ENCODE data around the gene COMMD9. TPM values are rescaled to one million over a fixed set of nuclear protein-coding genes. Genes with fewer than 3 reads are reported as not detected.

COMMD9 gene
- total and polyA plus RNA-seq, 4 donors, result 22.9 to 50.8 (median 28.3) TPM

DNA sequence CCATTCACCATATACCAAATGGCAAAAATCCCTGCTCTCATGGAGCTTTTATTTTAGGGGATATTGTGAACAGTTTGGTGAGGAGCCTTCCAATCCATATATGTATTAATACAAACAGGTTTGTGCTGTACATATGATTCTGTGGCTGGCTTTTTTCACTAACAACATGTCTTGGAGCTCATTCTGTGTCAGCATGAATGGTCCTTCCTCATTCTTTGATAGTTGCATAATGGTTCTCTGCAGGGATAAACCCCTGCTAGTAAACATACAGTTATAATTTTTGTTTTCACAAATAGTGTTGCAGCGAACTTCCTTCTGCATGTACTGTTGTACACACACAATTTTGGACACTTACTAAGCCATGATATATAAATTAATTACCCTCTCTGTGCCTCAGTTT lies 15.1 kb upstream of the COMMD9 start:
- no peaks in the 10 kb centered on the region for H3K27me3 ChIP-seq (ENCODE audit: control insufficient read depth in 4 of 4, insufficient read depth in 4 of 4, low read length in 3 of 4)
- H3K36me3 ChIP-seq (ENCODE audit: control insufficient read depth in 4 of 4, insufficient read depth in 3 of 4, low read depth in 1 of 4, low read length in 3 of 4), result no peaks in the 10 kb centered on the region
- TF ChIP-seq, protein P1, sequence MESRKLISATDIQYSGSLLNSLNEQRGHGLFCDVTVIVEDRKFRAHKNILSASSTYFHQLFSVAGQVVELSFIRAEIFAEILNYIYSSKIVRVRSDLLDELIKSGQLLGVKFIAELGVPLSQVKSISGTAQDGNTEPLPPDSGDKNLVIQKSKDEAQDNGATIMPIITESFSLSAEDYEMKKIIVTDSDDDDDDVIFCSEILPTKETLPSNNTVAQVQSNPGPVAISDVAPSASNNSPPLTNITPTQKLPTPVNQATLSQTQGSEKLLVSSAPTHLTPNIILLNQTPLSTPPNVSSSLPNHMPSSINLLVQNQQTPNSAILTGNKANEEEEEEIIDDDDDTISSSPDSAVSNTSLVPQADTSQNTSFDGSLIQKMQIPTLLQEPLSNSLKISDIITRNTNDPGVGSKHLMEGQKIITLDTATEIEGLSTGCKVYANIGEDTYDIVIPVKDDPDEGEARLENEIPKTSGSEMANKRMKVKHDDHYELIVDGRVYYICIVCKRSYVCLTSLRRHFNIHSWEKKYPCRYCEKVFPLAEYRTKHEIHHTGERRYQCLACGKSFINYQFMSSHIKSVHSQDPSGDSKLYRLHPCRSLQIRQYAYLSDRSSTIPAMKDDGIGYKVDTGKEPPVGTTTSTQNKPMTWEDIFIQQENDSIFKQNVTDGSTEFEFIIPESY (IDR thresholded peaks at IDR 0.05), result no peak
- TF ChIP-seq FOXA1 (IDR thresholded peaks at IDR 0.05) (no peak), EGR1 (IDR thresholded peaks at IDR 0.05; ENCODE audit: low read depth in 2 of 2) (no peak), TAF1 (conservative IDR thresholded peaks at IDR 0.05) (no peak), JUND (IDR thresholded peaks at IDR 0.05) (no peak), RAD21 (IDR thresholded peaks at IDR 0.05) (no peak), REST (IDR thresholded peaks at IDR 0.05) (no peak), HNF4G (IDR thresholded peaks at IDR 0.05) (no peak), NR2F2 (IDR thresholded peaks at IDR 0.05) (no peak)
- TF ChIP-seq, protein P2, sequence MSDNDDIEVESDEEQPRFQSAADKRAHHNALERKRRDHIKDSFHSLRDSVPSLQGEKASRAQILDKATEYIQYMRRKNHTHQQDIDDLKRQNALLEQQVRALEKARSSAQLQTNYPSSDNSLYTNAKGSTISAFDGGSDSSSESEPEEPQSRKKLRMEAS (IDR thresholded peaks at IDR 0.05), result no peak
- WGBS, result 55% methylated on average over 1 of the region's 1 CpG
- H3K27ac ChIP-seq (ENCODE audit: low read depth in 1 of 2, low read length in 2 of 2), result no peak overlapping the region
- no peak overlapping the region for H3K4me3 ChIP-seq (ENCODE audit: low read depth in 1 of 3, low read length in 3 of 3)
- DNase-seq (ENCODE audit: low spot score), result no peak
- no peak overlapping the region for H3K9ac ChIP-seq (ENCODE audit: low read depth in 1 of 2, low read length in 2 of 2)
- H3K9me3 ChIP-seq (ENCODE audit: control insufficient read depth in 4 of 4, low read length in 3 of 4), result no peaks in the 10 kb centered on the region
- H3K4me1 ChIP-seq (ENCODE audit: control insufficient read depth in 4 of 4, insufficient read depth in 4 of 4, low read length in 3 of 4), result peaks cover 0 to 4% (median 0%) of the 10 kb centered on the region in 4 donors

GRCh38 chr11:36300650-36301049 lies 11.4 kb upstream of the COMMD9 start:
- H3K9me3 ChIP-seq (ENCODE audit: control insufficient read depth in 4 of 4, low read length in 3 of 4), result no peaks in the 10 kb centered on the region
- no peak for TF ChIP-seq RAD21 (IDR thresholded peaks at IDR 0.05)
- TF ChIP-seq, protein P1 (IDR thresholded peaks at IDR 0.05), result no peak
- no peak for TF ChIP-seq TAF1 (conservative IDR thresholded peaks at IDR 0.05)
- no peak for TF ChIP-seq NR2F2 (IDR thresholded peaks at IDR 0.05)
- no peak for TF ChIP-seq GABPA (IDR thresholded peaks at IDR 0.05 in 1 of 2, conservative IDR thresholded peaks at IDR 0.05 in 1 of 2)
- no peak for TF ChIP-seq JUND (IDR thresholded peaks at IDR 0.05)
- TF ChIP-seq, protein P3, sequence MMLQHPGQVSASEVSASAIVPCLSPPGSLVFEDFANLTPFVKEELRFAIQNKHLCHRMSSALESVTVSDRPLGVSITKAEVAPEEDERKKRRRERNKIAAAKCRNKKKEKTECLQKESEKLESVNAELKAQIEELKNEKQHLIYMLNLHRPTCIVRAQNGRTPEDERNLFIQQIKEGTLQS (IDR thresholded peaks at IDR 0.05), result no peak
- TF ChIP-seq REST (IDR thresholded peaks at IDR 0.05), result no peak
- no peak for DNase-seq (ENCODE audit: low spot score)
- whole genome bisulfite sequencing, result 23% methylated on average over 3 of the region's 3 CpGs
- no peak overlapping the region for H3K9ac ChIP-seq (ENCODE audit: low read depth in 1 of 2, low read length in 2 of 2)
- H3K36me3 ChIP-seq (ENCODE audit: control insufficient read depth in 4 of 4, insufficient read depth in 3 of 4, low read depth in 1 of 4, low read length in 3 of 4), result no peaks in the 10 kb centered on the region
- H3K4me3 ChIP-seq (ENCODE audit: low read depth in 1 of 3, low read length in 3 of 3), result no peak overlapping the region
- H3K27me3 ChIP-seq (ENCODE audit: control insufficient read depth in 4 of 4, insufficient read depth in 4 of 4, low read length in 3 of 4), result no peaks in the 10 kb centered on the region
- no peak overlapping the region for H3K27ac ChIP-seq (ENCODE audit: low read depth in 1 of 2, low read length in 2 of 2)
- peaks cover 0 to 4% (median 0%) of the 10 kb centered on the region in 4 donors for H3K4me1 ChIP-seq (ENCODE audit: control insufficient read depth in 4 of 4, insufficient read depth in 4 of 4, low read length in 3 of 4)
